Stimulated activated CD8-positive, alpha-beta memory T cell treated with anti-CD3 and anti-CD28 coated beads, Interleukin-4, amount 100 ng/mL, for 1 hour (primary cell): Measurements from ENCODE around the gene PPP6C.
"Not testable (repeated sequence)": the region's sequence is repeated elsewhere in the genome, so short reads cannot be mapped to it uniquely, and the experiment has no call there.

ENCODE experiments used
- DNase-seq, 2 donors: peaks; one replicate each; pipeline ENCODE4 v3.0.0-alpha.2; 2020; ENCODE audit warnings: low read depth in 2 of 2, low spot score in 1 of 2

PPP6C gene

GRCh38 chr9:125142560-125143376, 46.8 kb downstream of the PPP6C start:
- DNase-seq, result no peak

- no peak for DNase-seq
Observed at GRCh38 chr9:125141751-125142150, 47.9 kb downstream of the PPP6C start.

- no peak for DNase-seq
Observed at GRCh38 chr9:125141251-125141650, 48.4 kb downstream of the PPP6C start.

- DNase-seq, result no peak
Observed at GRCh38 chr9:125140576-125140975, 49.0 kb downstream of the PPP6C start.

- no peak for DNase-seq
Observed at GRCh38 chr9:125137200-125137599, 52.4 kb downstream of the PPP6C start.

GRCh38 chr9:125134976-125135375, 54.6 kb downstream of the PPP6C start:
- no peak for DNase-seq

- DNase-seq, result no peak
Observed at GRCh38 chr9:125133403-125134329, 55.9 kb downstream of the PPP6C start.

GRCh38 chr9:125131778-125132177, 57.8 kb downstream of the PPP6C start:
- DNase-seq, result no peak

- peak; percentile 49 to 64 for DNase-seq
Observed at GRCh38 chr9:125126019-125126746, 63.4 kb downstream of the PPP6C start.

- DNase-seq, result no peak
Observed at GRCh38 chr9:125125523-125125922, 64.1 kb downstream of the PPP6C start.

GRCh38 chr9:125121146-125121545, 68.5 kb downstream of the PPP6C start:
- DNase-seq, result no peak

GRCh38 chr9:125119643-125120286, 69.8 kb downstream of the PPP6C start:
- DNase-seq, result no peak

- DNase-seq, result not testable (repeated sequence)
Observed at GRCh38 chr9:125118696-125119095, 70.9 kb downstream of the PPP6C start.

GRCh38 chr9:125114503-125114902, 75.1 kb downstream of the PPP6C start:
- not testable (repeated sequence) for DNase-seq

GRCh38 chr9:125110464-125110863, 79.1 kb downstream of the PPP6C start:
- DNase-seq, result no peak

GRCh38 chr9:125108541-125108940, 81.1 kb downstream of the PPP6C start:
- not testable (repeated sequence) for DNase-seq

- no peak for DNase-seq
Observed at GRCh38 chr9:125106285-125106893, 83.2 kb downstream of the PPP6C start.

GRCh38 chr9:125103770-125104460, 85.7 kb downstream of the PPP6C start:
- DNase-seq, result no peak

- DNase-seq, result no peak
Observed at GRCh38 chr9:125103021-125103420, 86.6 kb downstream of the PPP6C start.

- DNase-seq, result no peak
Observed at GRCh38 chr9:125100822-125101221, 88.8 kb downstream of the PPP6C start.
